ACC112 (cell line): ENCODE measurements around the gene ATP2B3.

Source experiments
- H2AFZ ChIP-seq: fragments of 200-600 bp; sonication (generic); one replicate; pipeline ENCODE4 v1.6.0; 2017; ENCODE audit warnings: antibody characterized with exemption, low read length; ENCODE audit not compliant: unreplicated experiment
- H3K27ac ChIP-seq: fragments of 200-600 bp; sonication (generic); 2 replicates; pipeline ENCODE4 v1.5.1; 2014; ENCODE audit warnings: low read depth, mild to moderate bottlenecking, antibody characterized with exemption, low read length, moderate library complexity
- H3K27me3 ChIP-seq: fragments of 200-600 bp; sonication (generic); 2 replicates; pipeline ENCODE4 v1.6.1; 2014; ENCODE audit warnings: mild to moderate bottlenecking, antibody characterized with exemption, low read length, moderate library complexity, mixed read lengths; ENCODE audit not compliant: insufficient read depth
- H3K36me3 ChIP-seq: fragments of 200-600 bp; sonication (generic); 2 replicates; pipeline ENCODE4 v1.6.1; 2016; ENCODE audit warnings: mild to moderate bottlenecking, antibody characterized with exemption, low read length, moderate library complexity, mixed read lengths; ENCODE audit not compliant: insufficient read depth
- H3K4me1 ChIP-seq: fragments of 200-600 bp; sonication (generic); one replicate; pipeline ENCODE4 v1.6.1; 2016; ENCODE audit warnings: low read length, mixed read lengths; ENCODE audit not compliant: insufficient read depth, unreplicated experiment, control insufficient read depth
- H3K4me3 ChIP-seq: fragments of 200-600 bp; sonication (generic); 2 replicates; pipeline ENCODE4 v1.5.1; 2014; ENCODE audit warnings: mild to moderate bottlenecking, low read depth, low read length
- H3K79me2 ChIP-seq: fragments of 200-600 bp; sonication (generic); one replicate; pipeline ENCODE4 v1.6.0; 2016; ENCODE audit warnings: low read length; ENCODE audit not compliant: control insufficient read depth, unreplicated experiment, insufficient read depth

Gene ATP2B3

DNA sequence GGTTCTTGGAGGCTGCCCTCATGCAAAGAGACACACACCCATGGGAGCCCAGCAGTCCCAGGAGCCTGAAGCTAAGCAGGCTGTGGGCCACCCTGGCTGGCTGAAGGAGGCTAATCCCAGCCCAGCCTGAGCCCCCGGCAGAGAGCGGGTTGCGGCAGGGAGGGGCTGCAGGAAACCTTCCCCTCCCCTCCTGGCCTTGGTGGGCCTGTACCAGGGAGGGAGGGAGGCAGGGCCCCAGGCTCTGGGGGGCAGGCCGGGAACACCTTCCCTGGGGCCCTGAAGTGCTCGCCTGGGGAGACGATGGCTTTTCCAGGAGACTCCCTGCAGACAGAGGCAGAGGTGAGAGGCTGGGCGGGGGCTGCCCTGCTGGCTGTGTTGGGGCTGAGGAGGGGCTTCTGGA is 19.0 kb upstream of the ATP2B3 start:
- Histone ChIP-seq H3K79me2 (peaks cover 48% of the 10 kb centered on the region), H3K4me3 (no peak overlapping the region), H3K36me3 (no peaks in the 10 kb centered on the region), H3K27ac (no peak overlapping the region), H3K27me3 (no peaks in the 10 kb centered on the region), H2AFZ (no peak overlapping the region), H3K4me1 (peaks cover 18% of the 10 kb centered on the region)

DNA sequence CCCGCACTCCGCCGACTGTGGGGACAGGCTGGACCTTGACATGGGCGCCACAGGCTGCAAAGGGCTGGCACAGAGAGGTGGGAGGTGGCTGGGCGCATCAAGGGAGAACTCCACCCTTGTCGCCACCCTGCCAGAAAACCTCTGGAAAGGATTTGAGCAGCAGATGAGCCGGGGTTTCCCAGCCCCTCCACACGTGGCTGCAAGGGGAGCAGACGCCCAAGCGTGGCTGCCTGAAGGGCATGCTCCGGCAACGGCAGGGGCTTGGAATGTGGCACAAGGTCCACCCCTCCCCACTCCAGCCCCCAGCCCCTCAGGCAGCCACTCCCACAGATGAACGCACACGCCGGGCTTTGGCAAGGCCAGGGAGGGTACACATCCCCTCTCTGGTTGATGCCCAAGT is 18.1 kb upstream of the ATP2B3 start:
- peaks cover 48% of the 10 kb centered on the region for H3K79me2 ChIP-seq
- no peaks in the 10 kb centered on the region for H3K36me3 ChIP-seq
- no peak overlapping the region for H2AFZ ChIP-seq
- H3K4me1 ChIP-seq: peaks cover 9% of the 10 kb centered on the region
- no peak overlapping the region for H3K27ac ChIP-seq
- H3K27me3 ChIP-seq: no peaks in the 10 kb centered on the region
- no peak overlapping the region for H3K4me3 ChIP-seq

DNA sequence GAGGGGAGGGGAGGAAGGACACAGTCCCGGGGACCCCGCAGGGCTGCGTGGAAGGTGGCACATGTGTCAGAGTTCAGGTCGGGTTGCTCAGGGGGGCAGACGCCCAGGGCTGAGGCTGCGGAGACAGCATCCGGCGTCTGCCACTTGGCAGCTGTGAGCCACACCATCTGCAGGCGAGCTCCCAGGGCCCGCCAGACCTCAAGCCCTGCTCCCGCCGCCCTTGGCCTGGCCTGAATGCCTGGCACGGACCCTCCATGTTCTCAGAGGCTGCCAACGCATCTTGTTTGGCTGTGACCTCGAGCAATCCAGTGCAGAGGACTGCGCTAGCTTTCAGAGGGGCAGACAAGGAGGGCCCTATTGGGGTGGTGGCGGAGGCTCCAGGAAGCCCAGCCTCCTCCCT is 17.6 kb upstream of the ATP2B3 start:
- Histone ChIP-seq H3K4me3 (no peak overlapping the region), H3K4me1 (peaks cover 8% of the 10 kb centered on the region), H2AFZ (no peak overlapping the region), H3K79me2 (peaks cover 47% of the 10 kb centered on the region), H3K36me3 (no peaks in the 10 kb centered on the region), H3K27ac (no peak overlapping the region), H3K27me3 (no peaks in the 10 kb centered on the region)

DNA sequence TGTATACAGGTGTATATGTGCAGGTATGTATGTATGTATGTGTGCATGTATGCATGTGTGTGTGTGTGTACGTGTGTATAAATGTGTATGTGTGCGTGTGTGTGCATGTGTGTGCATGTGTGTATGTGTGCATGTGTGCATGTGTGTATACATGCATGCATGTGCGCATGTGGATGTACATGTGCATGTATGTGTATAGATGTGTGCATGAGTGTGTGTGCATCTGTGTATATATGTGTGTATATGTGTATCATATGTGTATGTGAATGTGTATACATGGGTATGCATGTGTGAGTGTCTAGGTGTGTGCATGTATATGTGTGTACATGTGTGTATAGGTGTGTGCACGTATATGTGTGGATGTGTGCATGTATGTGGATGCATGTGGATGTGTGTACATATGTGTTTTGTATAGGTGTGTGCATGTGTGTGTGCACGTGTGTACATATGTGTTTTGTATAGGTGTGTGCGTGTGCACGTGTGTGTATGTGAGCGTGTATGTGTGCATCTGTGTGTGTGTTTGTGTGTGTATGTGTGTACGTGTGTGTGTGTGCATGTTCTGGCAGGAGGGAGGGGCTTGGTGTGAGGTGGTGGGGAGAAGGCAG is 16.7 kb upstream of the ATP2B3 start:
- no peaks in the 10 kb centered on the region for H3K27me3 ChIP-seq

DNA sequence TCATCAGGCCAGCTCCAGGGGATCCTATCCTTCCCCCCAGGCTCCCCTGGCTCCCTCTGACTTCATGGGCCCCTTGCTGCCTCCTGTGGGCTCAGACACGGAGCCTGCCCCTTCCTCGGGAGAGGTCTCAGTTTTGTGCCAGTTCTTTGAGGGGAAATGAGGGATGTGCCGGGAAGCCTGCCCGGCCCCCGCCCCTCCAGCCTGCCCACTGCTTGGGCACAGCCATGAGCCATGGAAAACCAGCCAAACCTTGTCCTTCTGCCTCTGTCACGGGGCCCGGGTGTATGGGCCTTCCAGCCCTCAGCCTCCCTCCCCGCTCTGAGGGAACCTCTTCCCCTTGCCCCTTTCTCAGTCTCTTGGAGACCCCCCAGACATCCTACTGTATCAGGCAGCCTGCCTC is 15.9 kb upstream of the ATP2B3 start:
- Histone ChIP-seq H3K36me3 (no peaks in the 10 kb centered on the region), H3K4me1 (peaks cover 5% of the 10 kb centered on the region), H3K79me2 (peaks cover 30% of the 10 kb centered on the region), H3K4me3 (no peak overlapping the region), H3K27ac (no peak overlapping the region), H3K27me3 (no peaks in the 10 kb centered on the region), H2AFZ (no peak overlapping the region)

More for the DNA sequence above, 16.7 kb upstream of the ATP2B3 start:
- Histone ChIP-seq H3K4me3 (no peak overlapping the region), H3K36me3 (no peaks in the 10 kb centered on the region), H3K4me1 (peaks cover 8% of the 10 kb centered on the region), H3K27ac (no peak overlapping the region), H2AFZ (no peak overlapping the region), H3K79me2 (peaks cover 38% of the 10 kb centered on the region)

DNA sequence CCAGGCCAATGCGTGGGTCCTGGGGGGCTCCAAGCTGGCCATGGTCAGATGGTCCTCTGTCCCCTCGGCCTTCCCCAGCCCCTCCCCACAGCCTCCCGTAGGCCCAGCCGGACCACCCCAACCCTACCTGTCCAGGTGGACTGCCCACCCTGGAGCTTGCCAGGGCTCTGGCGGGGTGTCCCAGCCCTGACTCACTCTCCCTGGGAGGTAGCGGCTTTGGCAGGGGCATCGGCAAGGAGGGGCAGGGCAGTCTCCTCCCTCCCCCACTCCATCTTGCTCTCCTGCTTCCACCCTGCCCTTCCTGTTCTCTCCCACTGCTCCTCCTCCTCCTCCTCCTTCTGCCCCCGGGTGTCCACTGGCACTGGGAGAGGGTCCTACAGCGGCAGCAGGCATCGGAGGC is 15.3 kb upstream of the ATP2B3 start:
- Histone ChIP-seq H3K36me3 (no peaks in the 10 kb centered on the region), H3K27ac (no peak overlapping the region), H2AFZ (no peak overlapping the region)

DNA sequence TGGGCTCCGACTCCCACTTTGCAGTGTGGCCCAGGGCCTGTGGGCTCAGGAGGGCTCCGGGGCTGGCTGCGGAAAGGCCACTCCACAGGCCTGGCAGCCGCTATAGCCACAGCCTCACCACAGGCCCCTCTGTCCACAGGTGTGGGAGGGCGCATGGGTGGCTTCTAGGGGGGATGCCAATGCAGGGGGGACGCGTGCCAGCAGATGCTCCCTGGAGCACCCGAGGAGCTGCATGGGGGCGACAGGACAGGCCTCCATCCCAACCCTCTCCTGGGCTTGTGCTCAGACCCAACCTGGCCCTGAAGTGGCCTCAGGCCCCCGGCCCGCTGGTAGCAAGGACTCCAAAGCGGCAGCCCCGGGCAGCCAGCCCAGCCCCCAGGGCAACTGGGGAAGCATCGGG is 14.6 kb upstream of the ATP2B3 start:
- peaks cover 27% of the 10 kb centered on the region for H3K79me2 ChIP-seq
- H3K4me3 ChIP-seq: no peak overlapping the region
- H3K27me3 ChIP-seq: no peaks in the 10 kb centered on the region
- H3K36me3 ChIP-seq: no peaks in the 10 kb centered on the region
- H3K27ac ChIP-seq: no peak overlapping the region
- peaks cover 4% of the 10 kb centered on the region for H3K4me1 ChIP-seq
- H2AFZ ChIP-seq: no peak overlapping the region

More for the DNA sequence above, 15.3 kb upstream of the ATP2B3 start:
- peaks cover 5% of the 10 kb centered on the region for H3K4me1 ChIP-seq
- peaks cover 29% of the 10 kb centered on the region for H3K79me2 ChIP-seq
- no peaks in the 10 kb centered on the region for H3K27me3 ChIP-seq
- H3K4me3 ChIP-seq: no peak overlapping the region

DNA sequence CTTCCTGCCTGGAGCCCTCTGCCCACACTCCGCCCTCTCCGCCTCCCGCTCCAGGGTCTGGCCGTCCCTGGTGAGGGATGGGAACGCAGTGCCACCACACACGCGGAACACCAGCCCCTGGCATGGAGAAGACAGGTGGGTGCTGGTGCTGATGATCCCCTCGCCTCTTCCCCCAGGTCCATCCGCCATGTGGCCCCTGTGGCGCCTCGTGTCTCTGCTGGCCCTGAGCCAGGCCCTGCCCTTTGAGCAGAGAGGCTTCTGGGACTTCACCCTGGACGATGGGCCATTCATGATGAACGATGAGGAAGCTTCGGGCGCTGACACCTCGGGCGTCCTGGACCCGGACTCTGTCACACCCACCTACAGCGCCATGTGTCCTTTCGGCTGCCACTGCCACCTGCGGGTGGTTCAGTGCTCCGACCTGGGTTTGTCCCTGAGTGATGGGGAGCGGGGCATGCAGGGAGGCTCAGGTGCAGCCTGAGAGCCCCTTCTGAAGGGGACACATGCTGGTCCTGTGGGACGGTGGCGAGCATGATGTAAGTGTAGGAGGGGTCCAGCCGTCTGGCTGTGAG is 12.9 kb upstream of the ATP2B3 start:
- H3K4me3 ChIP-seq: no peak overlapping the region
- no peaks in the 10 kb centered on the region for H3K27me3 ChIP-seq
- H3K36me3 ChIP-seq: no peaks in the 10 kb centered on the region
- peaks cover 14% of the 10 kb centered on the region for H3K79me2 ChIP-seq
- H2AFZ ChIP-seq: no peak overlapping the region
- H3K4me1 ChIP-seq: no peaks in the 10 kb centered on the region
- H3K27ac ChIP-seq: no peak overlapping the region

DNA sequence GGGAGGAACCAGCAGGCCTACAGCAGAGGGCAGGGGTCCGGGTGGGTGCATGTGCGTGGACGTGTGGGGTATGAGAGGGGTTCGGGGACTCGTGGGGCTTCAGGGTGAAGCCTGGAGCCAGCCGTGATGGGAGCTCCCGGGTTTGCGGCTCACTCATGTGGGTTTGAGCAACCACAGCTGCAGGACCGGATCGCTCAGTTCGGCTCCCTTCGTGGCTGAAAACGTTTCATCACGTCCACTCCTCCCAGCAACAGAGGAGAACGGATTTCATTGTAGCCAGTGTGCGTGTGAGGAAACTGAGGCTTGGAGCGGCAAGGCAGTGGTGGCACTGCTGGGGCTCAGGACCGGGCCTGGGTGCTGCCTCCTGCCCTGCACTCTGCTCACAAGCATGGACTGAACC is 12.1 kb upstream of the ATP2B3 start:
- no peaks in the 10 kb centered on the region for H3K4me1 ChIP-seq

DNA sequence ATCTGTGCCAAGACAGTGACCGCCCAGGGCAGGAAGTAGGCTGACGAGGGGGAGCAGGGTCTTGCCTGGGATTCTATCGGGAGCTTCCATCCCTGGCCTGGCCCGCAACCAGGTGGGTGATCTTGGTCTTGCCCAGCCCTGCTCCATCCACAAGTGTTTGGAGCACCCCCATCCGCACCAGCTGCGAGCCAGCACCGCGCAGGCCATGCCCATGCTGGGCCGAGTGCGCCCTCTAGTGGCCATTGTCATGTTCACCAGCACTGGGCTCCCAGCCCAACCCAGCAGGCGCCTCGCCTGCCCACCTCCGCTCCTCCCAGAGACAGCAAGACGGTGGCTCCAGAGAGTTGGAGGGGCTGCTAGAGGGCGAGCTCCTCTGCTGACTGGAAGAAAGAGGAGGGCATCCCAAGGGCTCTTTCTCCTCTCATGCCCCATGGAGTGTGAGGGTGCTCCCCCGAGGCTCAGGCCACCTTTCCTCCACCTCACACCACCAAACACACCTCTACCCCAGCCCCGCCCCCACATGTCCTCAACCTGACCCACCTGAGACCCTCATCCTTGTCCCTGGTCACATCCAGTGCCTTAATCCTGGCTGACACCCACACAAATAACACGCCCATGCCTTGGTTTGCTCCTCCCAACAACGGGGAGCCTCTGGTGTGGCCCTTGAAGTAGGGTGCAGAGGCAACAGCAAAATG is 9.8 kb upstream of the ATP2B3 start:
- Histone ChIP-seq H3K36me3 (no peaks in the 10 kb centered on the region), H3K4me3 (no peak overlapping the region), H3K4me1 (no peaks in the 10 kb centered on the region), H3K27ac (no peak overlapping the region), H3K79me2 (no peaks in the 10 kb centered on the region), H3K27me3 (no peaks in the 10 kb centered on the region), H2AFZ (no peak overlapping the region)

More for the DNA sequence above, 12.1 kb upstream of the ATP2B3 start:
- Histone ChIP-seq H3K27ac (no peak overlapping the region), H3K4me3 (no peak overlapping the region), H2AFZ (no peak overlapping the region), H3K27me3 (no peaks in the 10 kb centered on the region), H3K36me3 (no peaks in the 10 kb centered on the region), H3K79me2 (peaks cover 7% of the 10 kb centered on the region)

DNA sequence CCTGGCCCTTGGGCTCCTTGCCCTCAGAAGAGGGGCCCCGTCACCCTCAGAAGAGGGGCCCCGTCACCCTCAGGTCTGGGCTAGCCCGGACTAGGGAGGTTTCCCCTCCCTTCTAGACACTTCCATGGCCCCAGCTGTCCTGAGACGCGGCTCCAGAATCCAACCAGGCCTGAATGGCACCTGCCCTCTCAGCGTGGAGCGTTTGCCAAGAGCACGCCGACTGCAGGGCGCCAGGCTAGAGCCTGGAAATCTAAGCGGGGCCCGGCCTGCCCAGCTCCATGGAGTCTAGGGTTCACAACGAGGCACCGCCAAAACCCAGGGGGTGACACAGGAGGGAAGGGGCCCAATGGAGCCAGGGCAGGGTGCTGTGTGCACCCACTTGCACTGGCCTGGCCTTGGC is 7.8 kb upstream of the ATP2B3 start:
- Histone ChIP-seq H2AFZ (no peak overlapping the region), H3K27me3 (no peaks in the 10 kb centered on the region), H3K4me3 (no peak overlapping the region), H3K4me1 (no peaks in the 10 kb centered on the region), H3K36me3 (no peaks in the 10 kb centered on the region), H3K79me2 (no peaks in the 10 kb centered on the region), H3K27ac (no peak overlapping the region)
